B cell (primary cell): ENCODE measurements around the gene PRR16. TPM values are rescaled to one million over a fixed set of nuclear protein-coding genes. Genes with fewer than 3 reads are reported as not detected.

Experiments
- ATAC-seq: fragments of 200-7000 bp; cut with Tn5 transposase; one replicate; pipeline ENCODE4 v1.10.0; 2021; ENCODE audit warnings: low read depth, mild to moderate bottlenecking, moderate number of reproducible peaks, moderate library complexity
- CTCF ChIA-PET: fragments of 350-600 bp; sonication (Branson Sonifier 250); formaldehyde crosslinking; loops from one replicate; lab custom pipeline; 2021; ENCODE audit warnings: antibody characterized with exemption, inconsistent platforms; lab: Charles Lee
- POLR2A ChIA-PET: fragments of 350-600 bp; sonication (Branson Sonifier 250); formaldehyde crosslinking; loops from one replicate; lab custom pipeline; 2021; ENCODE audit warnings: antibody characterized with exemption; lab: Charles Lee
- DNase-seq: peaks from one replicate; pipeline ENCODE4 v3.0.0; 2013
- H2AFZ ChIP-seq: 2 replicates; pipeline ENCODE4 v1.6.1; 2012; ENCODE audit warnings: mild to moderate bottlenecking, low read depth, low read length; ENCODE audit not compliant: insufficient read depth, poor library complexity, severe bottlenecking
- H3K27ac ChIP-seq, 2 donors: 1 replicate in 1 of 2; 2 replicates in 1 of 2; pipeline ENCODE4 v1.5.1; 2012 to 2013; ENCODE audit warnings: low read length in 2 of 2, mild to moderate bottlenecking in 2 of 2, moderate library complexity in 1 of 2
- H3K27me3 ChIP-seq, 4 experiments: fragments of 200-600 bp in 1 of 4; sonication (generic) in 1 of 4; replicated peaks in 1 of 4; 1 replicate in 2 of 4; 2 replicates in 2 of 4; pipeline versions ENCODE4 v1.6.1 to v1.7.0; 2013 to 2016; ENCODE audit warnings: low read length in 3 of 4, mild to moderate bottlenecking in 2 of 4, mixed read lengths in 1 of 4, moderate library complexity in 1 of 4; ENCODE audit not compliant: insufficient read depth in 4 of 4, control insufficient read depth in 3 of 4; ENCODE audit errors: control extremely low read depth in 1 of 4
- H3K36me3 ChIP-seq, 2 experiments: replicated peaks in 1 of 2; 1 replicate in 1 of 2; 2 replicates in 1 of 2; pipeline versions ENCODE4 v1.6.1 to v1.7.1; 2013; ENCODE audit warnings: low read length in 1 of 2; ENCODE audit not compliant: insufficient read depth in 2 of 2, control insufficient read depth in 1 of 2; ENCODE audit errors: control extremely low read depth in 1 of 2, extremely low read depth in 1 of 2
- H3K4me1 ChIP-seq, 2 donors: fragments of 200-600 bp in 1 of 2; sonication (generic) in 1 of 2; 1 replicate in 1 of 2; 2 replicates in 1 of 2; pipeline versions ENCODE4 v1.5.1 to v1.6.1; 2013 to 2017; ENCODE audit warnings: low read length in 2 of 2; ENCODE audit not compliant: control insufficient read depth in 2 of 2, insufficient read depth in 2 of 2
- H3K4me2 ChIP-seq: replicated peaks from 2 replicates; pipeline ENCODE3; 2012; ENCODE audit warnings: mild to moderate bottlenecking, low read depth, low read length; ENCODE audit not compliant: poor library complexity, severe bottlenecking
- H3K4me3 ChIP-seq, 5 experiments: fragments of 200-600 bp in 1 of 5; sonication (generic) in 1 of 5; 1 replicate in 3 of 5; 2 replicates in 2 of 5; pipeline versions ENCODE4 v1.5.1 to v1.7.0; 2011 to 2016; ENCODE audit warnings: low read length in 4 of 5, mild to moderate bottlenecking in 4 of 5, low read depth in 2 of 5, control low read depth in 1 of 5, moderate library complexity in 1 of 5; ENCODE audit not compliant: insufficient read depth in 1 of 5; ENCODE audit errors: control extremely low read depth in 1 of 5, extremely low read depth in 1 of 5
- H3K79me2 ChIP-seq: fragments of 200-600 bp; sonication (generic); one replicate; pipeline ENCODE4 v1.6.0; 2016; ENCODE audit warnings: low read length; ENCODE audit not compliant: control insufficient read depth, insufficient read depth
- H3K9ac ChIP-seq: fragments of 200-600 bp; sonication (generic); 2 replicates; pipeline ENCODE4 v1.6.1; 2017; ENCODE audit warnings: mild to moderate bottlenecking, low read length, moderate library complexity
- H3K9me3 ChIP-seq, 3 donors: one replicate each; pipeline versions ENCODE4 v1.6.1 to v1.7.1; 2013; ENCODE audit warnings: low read length in 2 of 3; ENCODE audit not compliant: control insufficient read depth in 2 of 3, insufficient read depth in 1 of 3; ENCODE audit errors: control extremely low read depth in 1 of 3
- H4K20me1 ChIP-seq: 2 replicates; pipeline ENCODE4 v1.6.0; 2012; ENCODE audit warnings: mild to moderate bottlenecking, low read length; ENCODE audit not compliant: insufficient read depth, control insufficient read depth, poor library complexity, severe bottlenecking
- H3K27ac Mint-ChIP-seq: one replicate; pipeline ENCODE4 v1.8.0; 2021; ENCODE audit warnings: mixed read lengths
- H3K27me3 Mint-ChIP-seq: one replicate; pipeline ENCODE4 v1.8.0; 2021; ENCODE audit warnings: mixed read lengths
- H3K4me1 Mint-ChIP-seq: one replicate; pipeline ENCODE4 v1.8.0; 2021; ENCODE audit warnings: mixed read lengths
- H3K4me3 Mint-ChIP-seq: one replicate; pipeline ENCODE4 v1.8.0; 2021; ENCODE audit warnings: mixed read lengths
- H3K9me3 Mint-ChIP-seq: one replicate; pipeline ENCODE4 v1.8.0; 2022; ENCODE audit warnings: mixed read lengths; ENCODE audit not compliant: insufficient read depth
- EZH2 ChIP-seq: IDR thresholded peaks from 2 replicates; pipeline ENCODE4 v1.6.1; 2012; ENCODE audit warnings: borderline replicate concordance, low read depth, mild to moderate bottlenecking, moderate library complexity, low read length; ENCODE audit not compliant: insufficient read depth, poor library complexity, severe bottlenecking
- WGBS: methylation state at CpG from one replicate; pipeline ENCODE4 v1.1.5; 2013; ENCODE audit warnings: missing lambda C conversion rate; ENCODE audit not compliant: insufficient coverage; 5-methylcytosine and 5-hydroxymethylcytosine counted together
- intact Hi-C: fragments of 100-400 bp; cut with micrococcal nuclease; formaldehyde crosslinking; loops from one replicate; pipeline ENCODE4 v1.10.0; 2022
- polyA plus RNA-seq: library from polyadenylated mRNA; depleted of rRNA; stranded (reverse); fragments of >200 nt; gene quantifications from 2 replicates; pipeline ENCODE4 v1.2.3, GENCODE V29; 2012
- total RNA-seq, 2 donors: library from RNA; stranded (reverse); fragments of 120-200 nt in 1 of 2; gene quantifications; 1 replicate in 1 of 2; 2 replicates in 1 of 2; pipeline versions ENCODE4 v1.2.3 to v1.2.4, GENCODE V29; 2013 to 2022
- TF ChIP-seq, protein P1 (sequence below): fragments of 200-600 bp; IDR thresholded peaks from one replicate; pipeline ENCODE4 v1.8.0; 2022; ENCODE audit warnings: antibody characterized with exemption, mild to moderate bottlenecking

Gene PRR16
- total and polyA plus RNA-seq, 2 donors (not counting 1 experiment from before 2014, with no cell fraction given), result 0.16 TPM; not detected in 1

DNA sequence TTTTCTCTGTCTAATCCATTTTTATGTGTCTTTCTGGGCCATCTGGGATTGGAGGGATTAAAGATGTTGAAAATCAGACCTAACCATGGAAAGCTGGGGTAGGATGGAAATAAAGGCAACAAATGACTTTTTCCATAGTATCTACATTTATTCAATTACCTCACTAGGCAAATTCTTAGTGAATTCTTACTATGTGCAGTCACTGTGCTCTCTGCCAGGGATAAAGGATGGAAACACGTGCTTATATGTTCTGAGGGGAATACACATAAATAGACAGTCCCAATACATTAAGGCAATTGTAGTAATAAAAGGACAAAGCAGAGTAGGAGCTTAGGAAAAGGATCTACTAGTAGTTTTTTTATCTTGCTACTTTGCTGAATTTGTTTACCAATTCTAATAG is 214.2 kb downstream of the PRR16 start:
- Histone ChIP-seq H3K9me3 (no peaks in the 10 kb centered on the region), H3K4me1 (no peaks in the 10 kb centered on the region), H3K79me2 (no peaks in the 10 kb centered on the region), H3K27me3 (no peaks in the 10 kb centered on the region), H3K36me3 (no peaks in the 10 kb centered on the region), H3K4me2 (no peak overlapping the region), H3K27ac (no peak overlapping the region), H4K20me1 (no peaks in the 10 kb centered on the region), H2AFZ (no peak overlapping the region), H3K9ac (no peak overlapping the region), H3K4me3 (no peak overlapping the region)
- Mint-ChIP-seq H3K27ac (no peak overlapping the region), H3K27me3 (no peaks in the 10 kb centered on the region), H3K4me3 (no peak overlapping the region), H3K9me3 (no peaks in the 10 kb centered on the region), H3K4me1 (no peaks in the 10 kb centered on the region)
- ChIA-PET CTCF (no interaction called here), POLR2A (no interaction called here)
- ATAC-seq (no peak), DNase-seq (no peak)
- TF ChIP-seq, protein P1, sequence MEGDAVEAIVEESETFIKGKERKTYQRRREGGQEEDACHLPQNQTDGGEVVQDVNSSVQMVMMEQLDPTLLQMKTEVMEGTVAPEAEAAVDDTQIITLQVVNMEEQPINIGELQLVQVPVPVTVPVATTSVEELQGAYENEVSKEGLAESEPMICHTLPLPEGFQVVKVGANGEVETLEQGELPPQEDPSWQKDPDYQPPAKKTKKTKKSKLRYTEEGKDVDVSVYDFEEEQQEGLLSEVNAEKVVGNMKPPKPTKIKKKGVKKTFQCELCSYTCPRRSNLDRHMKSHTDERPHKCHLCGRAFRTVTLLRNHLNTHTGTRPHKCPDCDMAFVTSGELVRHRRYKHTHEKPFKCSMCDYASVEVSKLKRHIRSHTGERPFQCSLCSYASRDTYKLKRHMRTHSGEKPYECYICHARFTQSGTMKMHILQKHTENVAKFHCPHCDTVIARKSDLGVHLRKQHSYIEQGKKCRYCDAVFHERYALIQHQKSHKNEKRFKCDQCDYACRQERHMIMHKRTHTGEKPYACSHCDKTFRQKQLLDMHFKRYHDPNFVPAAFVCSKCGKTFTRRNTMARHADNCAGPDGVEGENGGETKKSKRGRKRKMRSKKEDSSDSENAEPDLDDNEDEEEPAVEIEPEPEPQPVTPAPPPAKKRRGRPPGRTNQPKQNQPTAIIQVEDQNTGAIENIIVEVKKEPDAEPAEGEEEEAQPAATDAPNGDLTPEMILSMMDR, result no peak
- TF ChIP-seq EZH2, result no peak
- intact Hi-C loops, result no loop called here
- WGBS, result no CpG with 5 or more reads among the region's 1 CpG

DNA sequence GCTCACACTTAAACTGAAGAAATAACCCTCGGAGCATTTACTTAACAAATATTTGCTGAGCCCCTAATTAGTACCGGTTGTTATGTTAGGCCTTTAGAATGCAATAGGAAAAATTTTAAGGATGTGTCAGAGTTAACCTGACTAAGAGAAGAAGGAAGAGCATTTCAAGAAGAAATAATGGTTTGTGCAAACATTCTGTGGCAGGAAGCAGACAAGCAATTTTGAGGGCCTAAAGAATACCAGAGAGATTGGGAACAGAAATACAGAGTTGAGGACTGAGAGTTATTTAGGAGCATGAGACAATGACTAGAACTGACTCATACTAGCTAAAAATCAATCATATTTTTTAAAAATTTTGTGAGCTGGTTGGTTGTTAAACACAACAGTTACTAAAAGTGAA is 218.8 kb downstream of the PRR16 start:
- Histone ChIP-seq H3K9me3 (no peaks in the 10 kb centered on the region), H4K20me1 (no peaks in the 10 kb centered on the region), H3K27me3 (no peaks in the 10 kb centered on the region), H3K4me1 (no peaks in the 10 kb centered on the region), H2AFZ (no peak overlapping the region), H3K4me3 (no peak overlapping the region), H3K36me3 (no peaks in the 10 kb centered on the region), H3K27ac (no peak overlapping the region), H3K9ac (no peak overlapping the region), H3K79me2 (no peaks in the 10 kb centered on the region), H3K4me2 (no peak overlapping the region)
- Mint-ChIP-seq H3K27me3 (no peaks in the 10 kb centered on the region), H3K27ac (no peak overlapping the region), H3K4me1 (no peaks in the 10 kb centered on the region), H3K4me3 (no peak overlapping the region), H3K9me3 (no peaks in the 10 kb centered on the region)
- intact Hi-C loops, result no loop called here
- DNase-seq, result no peak
- ChIA-PET POLR2A (no interaction called here), CTCF (no interaction called here)
- WGBS, result 100% methylated on average over 1 of the region's 2 CpGs
- TF ChIP-seq, protein P1, result no peak
- no peak for TF ChIP-seq EZH2
- ATAC-seq, result no peak
